HepG2 (cell line): ENCODE measurements around the gene RHOT1.

Source experiments
- BHLHE40 ChIP-seq: IDR thresholded peaks from 2 replicates; pipeline ENCODE4 v1.6.1; 2011; ENCODE audit warnings: low read length, improper control_type of control experiment
- DR1 ChIP-seq: sonication (generic); formaldehyde crosslinking; IDR thresholded peaks from 2 replicates; pipeline ENCODE4 v1.8.0; 2021; ENCODE audit warnings: mild to moderate bottlenecking, missing genetic modification reagents, inconsistent platforms
- JUNB ChIP-seq: sonication (generic); formaldehyde crosslinking; IDR thresholded peaks from 2 replicates; pipeline ENCODE4 v1.8.0; 2022; ENCODE audit warnings: missing genetic modification reagents, mild to moderate bottlenecking, borderline replicate concordance
- PAWR ChIP-seq: sonication (generic); formaldehyde crosslinking; IDR thresholded peaks from 2 replicates; pipeline ENCODE4 v1.4.0; 2020; ENCODE audit warnings: missing genetic modification reagents, mild to moderate bottlenecking, borderline replicate concordance
- TAF15 ChIP-seq: fragments of 200-400 bp; formaldehyde crosslinking; IDR thresholded peaks from one replicate; pipeline ENCODE4 v1.6.1; 2018; ENCODE audit warnings: mild to moderate bottlenecking, low read depth, low read length; ENCODE audit not compliant: poor library complexity, severe bottlenecking
- TCF12 ChIP-seq, 2 experiments: fragments of 450-650 bp in 1 of 2; sonication (generic) in 1 of 2; formaldehyde crosslinking in 1 of 2; IDR thresholded peaks; 2 replicates each; pipeline versions ENCODE4 v1.6.1 to v1.8.0; 2017 to 2022; ENCODE audit warnings: antibody characterized with exemption in 1 of 2, mild to moderate bottlenecking in 1 of 2, missing genetic modification reagents in 1 of 2, moderate library complexity in 1 of 2
- XBP1 ChIP-seq: sonication (generic); formaldehyde crosslinking; IDR thresholded peaks from 2 replicates; pipeline ENCODE4 v1.5.0; 2020; ENCODE audit warnings: missing genetic modification reagents
- ZEB1 ChIP-seq: IDR thresholded peaks from 2 replicates; pipeline ENCODE4 v1.6.1; 2012; ENCODE audit warnings: mild to moderate bottlenecking, low read depth, inconsistent platforms; ENCODE audit not compliant: insufficient replicate concordance
- ZNF850 ChIP-seq: sonication (generic); formaldehyde crosslinking; conservative IDR thresholded peaks from 2 replicates; pipeline ENCODE4 v1.9.0; 2021; ENCODE audit warnings: mild to moderate bottlenecking, missing genetic modification reagents
- TF ChIP-seq, protein P1 (sequence below): IDR thresholded peaks from 2 replicates; pipeline ENCODE4 v1.6.1; 2016
- TF ChIP-seq, protein P2 (sequence below): sonication (generic); formaldehyde crosslinking; IDR thresholded peaks from 2 replicates; pipeline ENCODE4 v1.4.0; 2020; ENCODE audit warnings: low read depth, mild to moderate bottlenecking, missing genetic modification reagents
- TF ChIP-seq, protein P3 (sequence below): sonication (generic); formaldehyde crosslinking; IDR thresholded peaks from 2 replicates; pipeline ENCODE4 v1.5.0; 2020; ENCODE audit warnings: mild to moderate bottlenecking, missing genetic modification reagents, moderate library complexity
- TF ChIP-seq, protein P4 (sequence below): sonication (generic); formaldehyde crosslinking; IDR thresholded peaks from 2 replicates; pipeline ENCODE4 v1.4.0; 2020; ENCODE audit warnings: mild to moderate bottlenecking, low read depth, missing genetic modification reagents
- TF ChIP-seq, protein P5 (sequence below): sonication (generic); formaldehyde crosslinking; IDR thresholded peaks from 2 replicates; pipeline ENCODE4 v1.5.1; 2020; ENCODE audit warnings: mild to moderate bottlenecking, missing genetic modification reagents

DNA sequence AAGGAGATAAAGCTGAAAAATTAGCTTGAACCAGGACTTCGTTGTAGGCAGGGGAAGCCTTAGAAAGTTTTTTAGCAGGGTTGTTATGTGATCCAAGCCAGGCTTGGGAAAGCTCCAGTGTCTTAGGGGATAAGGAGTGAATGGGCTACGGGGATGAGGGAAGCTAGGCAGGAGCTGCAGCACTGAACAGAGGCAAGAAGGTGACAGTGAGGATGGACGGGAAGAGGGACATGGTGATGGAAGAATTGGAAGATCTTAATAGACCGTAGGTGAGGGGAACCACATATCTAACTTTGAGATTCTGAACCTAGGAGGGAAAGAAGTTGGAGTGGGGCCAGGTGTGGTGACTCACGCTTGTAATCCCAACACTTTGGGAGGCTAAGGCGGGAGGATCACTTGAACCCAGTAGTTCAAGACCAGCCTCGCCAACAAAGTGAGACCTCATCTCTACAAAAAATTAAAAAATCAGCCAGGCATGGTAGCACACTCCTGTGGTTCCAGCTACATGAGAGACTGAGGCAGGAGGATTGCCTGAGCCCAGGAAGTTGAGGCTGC is 126.5 kb downstream of the RHOT1 start:
- TF ChIP-seq ZEB1 (no peak), PAWR (CRISPR knock-in tag) (no peak), JUNB (CRISPR knock-in tag) (no peak), BHLHE40 (no peak), XBP1 (CRISPR knock-in tag) (no peak), TAF15 (no peak), DR1 (no peak), TCF12 (IDR thresholded peaks at IDR 0.05) (no peak), TCF12 (CRISPR knock-in tag; IDR thresholded peaks at IDR 0.05) (no peak), ZNF850 (CRISPR knock-in tag) (no peak)
- TF ChIP-seq, protein P1, sequence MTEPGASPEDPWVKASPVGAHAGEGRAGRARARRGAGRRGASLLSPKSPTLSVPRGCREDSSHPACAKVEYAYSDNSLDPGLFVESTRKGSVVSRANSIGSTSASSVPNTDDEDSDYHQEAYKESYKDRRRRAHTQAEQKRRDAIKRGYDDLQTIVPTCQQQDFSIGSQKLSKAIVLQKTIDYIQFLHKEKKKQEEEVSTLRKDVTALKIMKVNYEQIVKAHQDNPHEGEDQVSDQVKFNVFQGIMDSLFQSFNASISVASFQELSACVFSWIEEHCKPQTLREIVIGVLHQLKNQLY (CRISPR knock-in tag) = no peak
- TF ChIP-seq, protein P2, sequence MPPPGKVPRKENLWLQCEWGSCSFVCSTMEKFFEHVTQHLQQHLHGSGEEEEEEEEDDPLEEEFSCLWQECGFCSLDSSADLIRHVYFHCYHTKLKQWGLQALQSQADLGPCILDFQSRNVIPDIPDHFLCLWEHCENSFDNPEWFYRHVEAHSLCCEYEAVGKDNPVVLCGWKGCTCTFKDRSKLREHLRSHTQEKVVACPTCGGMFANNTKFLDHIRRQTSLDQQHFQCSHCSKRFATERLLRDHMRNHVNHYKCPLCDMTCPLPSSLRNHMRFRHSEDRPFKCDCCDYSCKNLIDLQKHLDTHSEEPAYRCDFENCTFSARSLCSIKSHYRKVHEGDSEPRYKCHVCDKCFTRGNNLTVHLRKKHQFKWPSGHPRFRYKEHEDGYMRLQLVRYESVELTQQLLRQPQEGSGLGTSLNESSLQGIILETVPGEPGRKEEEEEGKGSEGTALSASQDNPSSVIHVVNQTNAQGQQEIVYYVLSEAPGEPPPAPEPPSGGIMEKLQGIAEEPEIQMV (CRISPR knock-in tag) = no peak
- TF ChIP-seq, protein P3, sequence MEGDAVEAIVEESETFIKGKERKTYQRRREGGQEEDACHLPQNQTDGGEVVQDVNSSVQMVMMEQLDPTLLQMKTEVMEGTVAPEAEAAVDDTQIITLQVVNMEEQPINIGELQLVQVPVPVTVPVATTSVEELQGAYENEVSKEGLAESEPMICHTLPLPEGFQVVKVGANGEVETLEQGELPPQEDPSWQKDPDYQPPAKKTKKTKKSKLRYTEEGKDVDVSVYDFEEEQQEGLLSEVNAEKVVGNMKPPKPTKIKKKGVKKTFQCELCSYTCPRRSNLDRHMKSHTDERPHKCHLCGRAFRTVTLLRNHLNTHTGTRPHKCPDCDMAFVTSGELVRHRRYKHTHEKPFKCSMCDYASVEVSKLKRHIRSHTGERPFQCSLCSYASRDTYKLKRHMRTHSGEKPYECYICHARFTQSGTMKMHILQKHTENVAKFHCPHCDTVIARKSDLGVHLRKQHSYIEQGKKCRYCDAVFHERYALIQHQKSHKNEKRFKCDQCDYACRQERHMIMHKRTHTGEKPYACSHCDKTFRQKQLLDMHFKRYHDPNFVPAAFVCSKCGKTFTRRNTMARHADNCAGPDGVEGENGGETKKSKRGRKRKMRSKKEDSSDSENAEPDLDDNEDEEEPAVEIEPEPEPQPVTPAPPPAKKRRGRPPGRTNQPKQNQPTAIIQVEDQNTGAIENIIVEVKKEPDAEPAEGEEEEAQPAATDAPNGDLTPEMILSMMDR (CRISPR knock-in tag) = no peak
- TF ChIP-seq, protein P4, sequence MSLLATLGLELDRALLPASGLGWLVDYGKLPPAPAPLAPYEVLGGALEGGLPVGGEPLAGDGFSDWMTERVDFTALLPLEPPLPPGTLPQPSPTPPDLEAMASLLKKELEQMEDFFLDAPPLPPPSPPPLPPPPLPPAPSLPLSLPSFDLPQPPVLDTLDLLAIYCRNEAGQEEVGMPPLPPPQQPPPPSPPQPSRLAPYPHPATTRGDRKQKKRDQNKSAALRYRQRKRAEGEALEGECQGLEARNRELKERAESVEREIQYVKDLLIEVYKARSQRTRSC = no peak
- TF ChIP-seq, protein P5, sequence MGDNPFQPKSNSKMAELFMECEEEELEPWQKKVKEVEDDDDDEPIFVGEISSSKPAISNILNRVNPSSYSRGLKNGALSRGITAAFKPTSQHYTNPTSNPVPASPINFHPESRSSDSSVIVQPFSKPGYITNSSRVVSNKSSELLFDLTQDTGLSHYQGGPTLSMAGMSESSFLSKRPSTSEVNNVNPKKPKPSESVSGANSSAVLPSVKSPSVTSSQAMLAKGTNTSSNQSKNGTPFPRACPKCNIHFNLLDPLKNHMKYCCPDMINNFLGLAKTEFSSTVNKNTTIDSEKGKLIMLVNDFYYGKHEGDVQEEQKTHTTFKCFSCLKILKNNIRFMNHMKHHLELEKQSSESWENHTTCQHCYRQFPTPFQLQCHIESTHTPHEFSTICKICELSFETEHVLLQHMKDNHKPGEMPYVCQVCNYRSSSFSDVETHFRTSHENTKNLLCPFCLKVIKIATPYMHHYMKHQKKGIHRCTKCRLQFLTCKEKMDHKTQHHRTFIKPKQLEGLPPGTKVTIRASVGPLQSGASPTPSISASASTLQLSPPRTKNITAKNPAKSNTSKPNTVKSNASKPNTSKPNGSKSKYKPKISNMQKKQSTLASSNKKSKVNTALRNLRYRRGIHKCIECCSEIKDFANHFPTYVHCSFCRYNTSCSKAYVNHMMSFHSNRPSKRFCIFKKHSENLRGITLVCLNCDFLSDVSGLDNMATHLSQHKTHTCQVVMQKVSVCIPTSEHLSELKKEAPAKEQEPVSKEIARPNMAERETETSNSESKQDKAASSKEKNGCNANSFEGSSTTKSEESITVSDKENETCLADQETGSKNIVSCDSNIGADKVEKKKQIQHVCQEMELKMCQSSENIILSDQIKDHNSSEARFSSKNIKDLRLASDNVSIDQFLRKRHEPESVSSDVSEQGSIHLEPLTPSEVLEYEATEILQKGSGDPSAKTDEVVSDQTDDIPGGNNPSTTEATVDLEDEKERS (CRISPR knock-in tag) = no peak
